ENCODE data around the gene ETS1.

GRCh38 chr11:128424271-128424711, 163.1 kb downstream of the ETS1 start:
- TF ChIP-seq CTCF (conservative IDR thresholded peaks at IDR 0.05 in 1 of 2, IDR thresholded peaks at IDR 0.05 in 1 of 2; ENCODE audit: extremely low read depth in 1 of 2, insufficient read depth in 1 of 2, low read depth in 1 of 2, low read length in 2 of 2) = no peak
- TF ChIP-seq EZH2 (IDR thresholded peaks at IDR 0.05; ENCODE audit: borderline replicate concordance, low read length) = no peak

Measured in mammary epithelial cell (primary cell).